Fibroblast of skin of scalp (primary cell): ENCODE results near the gene DLK2. TPM values are rescaled to one million over a fixed set of nuclear protein-coding genes. Genes with fewer than 3 reads are reported as not detected.
A peak's percentile ranks its signal among the peaks of the same experiment; 100 is the strongest.
"Not testable (repeated sequence)": the region's sequence is repeated elsewhere in the genome, so short reads cannot be mapped to it uniquely, and the experiment has no call there.

Experiments used
- DNase-seq: peaks from one replicate; pipeline ENCODE4 v3.0.0-alpha.2; 2013
- polyA plus RNA-seq, 2 experiments: library from polyadenylated mRNA; unstranded; fragments of 120-200 nt; gene quantifications; one replicate each; pipeline ENCODE4 v1.2.1, GENCODE V29; 2013; ENCODE audit not compliant: insufficient read length in 2 of 2

Gene DLK2, protein sequence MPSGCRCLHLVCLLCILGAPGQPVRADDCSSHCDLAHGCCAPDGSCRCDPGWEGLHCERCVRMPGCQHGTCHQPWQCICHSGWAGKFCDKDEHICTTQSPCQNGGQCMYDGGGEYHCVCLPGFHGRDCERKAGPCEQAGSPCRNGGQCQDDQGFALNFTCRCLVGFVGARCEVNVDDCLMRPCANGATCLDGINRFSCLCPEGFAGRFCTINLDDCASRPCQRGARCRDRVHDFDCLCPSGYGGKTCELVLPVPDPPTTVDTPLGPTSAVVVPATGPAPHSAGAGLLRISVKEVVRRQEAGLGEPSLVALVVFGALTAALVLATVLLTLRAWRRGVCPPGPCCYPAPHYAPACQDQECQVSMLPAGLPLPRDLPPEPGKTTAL
- polyA plus RNA-seq (2013, experiment 1 of 2; ENCODE audit: insufficient read length): 0.87 TPM
- 0.71 TPM for polyA plus RNA-seq (2013, experiment 2 of 2; ENCODE audit: insufficient read length)

GRCh38 chr6:43455531-43456428 lies at the start of gene DLK2:
Gene DLK2, minus strand, starts transcription at chr6:43455548. Its CDS starts 723 bp downstream, at chr6:43454825.
- DNase-seq: no peak

GRCh38 chr6:43503443-43503842 lies 48.1 kb upstream of the DLK2 start:
- no peak for DNase-seq

DNA sequence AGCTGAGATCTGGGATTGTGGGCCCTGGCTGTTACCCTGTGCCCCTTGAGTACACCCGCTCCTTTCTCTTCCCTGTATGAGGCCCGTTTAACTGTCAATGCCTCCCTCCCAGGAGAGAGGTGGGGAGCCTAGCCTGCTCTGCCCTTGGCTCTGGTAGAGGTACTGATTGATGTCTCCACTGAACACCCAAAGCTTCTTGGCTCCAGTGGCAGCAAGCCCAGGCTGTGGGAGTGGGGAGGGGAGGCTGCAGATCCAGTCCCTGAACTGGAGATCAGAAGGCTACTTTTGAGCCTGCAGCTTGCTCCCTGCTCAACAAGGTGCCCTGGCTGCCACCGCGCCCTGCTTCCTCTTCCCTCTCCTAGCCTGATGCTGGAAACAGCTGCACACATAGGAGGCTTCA lies 47.3 kb upstream of the DLK2 start:
- DNase-seq: no peak

DNA sequence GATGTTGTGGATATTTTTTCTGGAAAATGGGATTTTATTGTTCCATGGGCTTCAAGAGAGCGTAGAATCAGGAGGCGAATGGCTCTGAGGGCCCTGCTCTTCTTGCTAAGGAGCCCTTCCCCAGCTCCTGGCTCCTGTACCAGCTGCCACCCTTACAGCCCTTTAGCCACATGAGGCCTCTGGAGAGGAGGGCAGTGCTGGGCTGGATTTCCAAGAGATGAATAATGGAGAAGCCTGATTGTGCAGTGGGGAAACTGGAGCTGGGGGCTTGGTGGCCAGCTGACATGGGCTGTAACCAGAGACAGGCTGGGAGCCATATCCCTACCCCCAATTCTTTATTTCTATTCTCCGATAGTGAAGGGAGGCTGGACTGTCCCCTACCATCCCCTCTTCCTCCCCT lies 45.6 kb upstream of the DLK2 start:
- DNase-seq: no peak

DNA sequence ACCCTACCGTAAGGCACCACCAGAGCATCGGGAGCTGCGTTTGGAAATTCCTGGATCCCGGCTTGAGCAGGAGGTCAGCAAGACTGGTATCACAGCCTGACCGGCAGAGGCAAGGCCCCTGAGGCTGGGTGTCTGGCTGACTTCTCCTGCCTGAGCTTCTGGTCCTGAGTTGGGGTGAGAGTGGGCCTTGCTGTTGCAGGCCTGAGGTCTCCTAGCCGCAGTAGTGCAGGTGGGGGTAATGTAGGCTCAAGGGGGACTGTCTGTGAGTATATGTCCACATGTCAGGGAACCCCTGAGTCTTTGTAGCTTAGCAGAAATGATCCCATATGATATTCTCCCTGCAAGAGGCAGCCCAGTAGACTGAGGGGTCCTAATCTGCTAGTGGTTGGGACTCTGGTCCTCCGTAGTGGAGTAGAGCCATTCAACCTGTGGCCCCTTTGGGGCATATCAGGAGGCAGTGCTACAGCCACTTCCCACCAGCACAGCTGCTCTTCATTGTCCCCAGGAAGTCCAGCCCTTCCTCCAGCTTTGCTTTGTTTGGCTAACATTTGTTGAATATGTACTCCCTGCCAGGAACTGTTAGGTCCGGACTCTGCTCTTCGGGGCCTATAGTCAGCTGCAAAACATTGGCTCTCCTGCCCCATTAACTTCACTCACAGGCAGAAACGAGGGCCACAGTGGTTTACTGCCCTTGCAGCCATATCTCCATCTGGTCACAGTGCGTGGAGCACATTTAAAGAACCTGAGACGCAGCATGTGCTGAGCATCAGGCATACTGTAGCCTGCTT lies 43.9 kb upstream of the DLK2 start:
- no peak for DNase-seq

GRCh38 chr6:43498291-43498690 lies 42.9 kb upstream of the DLK2 start:
- DNase-seq: not testable (repeated sequence)

DNA sequence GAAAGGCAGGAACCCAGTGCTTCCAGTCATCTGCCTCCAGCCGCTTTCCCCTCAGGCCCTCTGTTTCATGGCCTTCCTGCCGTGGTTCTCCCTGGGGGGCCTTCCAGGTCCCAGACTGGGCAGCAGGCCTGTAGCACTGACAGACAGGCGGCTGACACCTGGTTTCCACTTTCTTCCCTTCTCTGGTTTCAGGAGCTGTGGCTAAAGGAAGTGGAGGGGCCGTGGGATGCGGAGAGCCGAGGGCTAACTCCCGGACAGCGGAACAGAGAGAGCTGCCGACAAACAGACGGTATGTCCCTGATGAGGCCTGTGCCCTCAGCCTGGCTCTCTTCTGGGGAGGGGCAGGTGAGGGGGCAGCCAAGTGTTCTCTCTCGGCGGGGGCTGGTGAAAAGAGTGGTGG lies 42.3 kb upstream of the DLK2 start:
- no peak for DNase-seq

DNA sequence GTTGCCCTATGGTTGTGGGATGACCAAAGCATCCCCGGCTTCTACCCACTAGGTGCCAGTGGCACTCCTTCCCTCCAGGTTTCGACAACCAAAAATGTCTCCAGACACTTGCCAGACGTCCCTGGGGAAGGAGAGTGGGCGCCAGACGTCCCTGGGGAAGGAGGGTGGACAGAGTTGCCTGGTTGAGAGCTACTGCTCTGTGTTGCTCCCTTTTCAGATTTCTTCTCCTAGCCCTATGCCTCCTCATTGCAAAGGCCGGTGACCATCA lies 41.7 kb upstream of the DLK2 start:
- no peak for DNase-seq

DNA sequence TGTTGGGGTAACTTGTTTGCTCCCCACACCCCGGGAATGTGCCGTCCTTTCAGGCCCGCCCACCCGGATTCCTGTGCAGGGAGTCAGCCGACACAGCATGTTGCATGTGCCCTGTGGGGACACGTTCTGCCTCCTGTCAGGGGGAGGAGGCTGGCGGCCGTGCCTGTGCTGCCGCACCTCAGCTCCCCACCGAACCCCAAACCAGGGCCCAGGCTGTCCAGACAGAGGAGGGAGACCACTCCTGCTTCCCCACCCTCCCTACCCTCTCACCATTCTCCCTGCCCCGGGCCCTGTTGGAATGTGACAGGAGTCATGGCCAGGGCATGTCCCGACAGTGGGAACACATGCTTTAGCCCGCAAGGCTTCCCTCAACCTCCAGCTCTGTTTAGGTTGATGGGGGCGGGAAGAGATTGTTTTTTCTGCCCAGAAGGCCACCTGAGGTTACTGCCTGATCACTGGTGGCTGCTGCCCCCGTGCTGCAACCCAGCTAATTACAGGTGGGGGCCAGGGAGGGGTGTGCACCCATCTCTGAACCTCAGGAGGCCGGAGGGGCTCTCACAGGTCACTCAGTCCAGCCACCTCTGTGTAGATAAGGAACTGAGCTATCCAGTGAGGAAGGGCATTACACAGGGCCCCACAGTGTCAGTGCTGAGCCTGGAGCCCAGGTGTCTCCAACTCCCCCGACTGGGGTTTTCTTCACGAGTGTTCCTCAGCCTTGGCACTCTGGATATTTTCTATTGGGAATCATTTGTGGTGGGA lies 41.2 kb upstream of the DLK2 start:
- peak; percentile 53 for DNase-seq

DNA sequence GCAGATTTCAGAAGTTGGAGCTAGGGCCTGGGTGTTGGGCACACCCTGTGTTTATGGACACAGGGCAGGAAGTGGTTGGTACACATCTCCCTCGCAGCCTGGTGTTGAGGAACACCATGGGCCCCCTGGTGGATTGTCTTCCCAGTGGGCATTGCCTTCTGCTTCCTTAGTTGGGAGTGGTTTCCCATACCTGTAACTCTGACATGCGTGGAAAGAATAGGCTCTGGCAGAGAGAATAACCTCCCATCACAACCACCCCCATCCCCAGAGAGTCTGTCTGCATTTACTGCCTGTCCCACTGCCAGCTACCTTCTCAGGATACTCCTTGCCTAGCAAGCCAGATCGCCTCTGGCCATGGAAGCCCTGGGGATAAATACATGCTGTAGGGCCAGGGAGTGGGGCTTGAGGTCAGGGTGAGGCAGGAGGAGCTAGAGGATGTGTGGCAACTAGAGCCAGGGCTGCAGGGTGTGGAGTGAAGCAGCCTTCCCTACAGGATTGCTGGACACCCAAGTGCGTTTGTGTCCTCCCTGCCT lies 40.1 kb upstream of the DLK2 start:
- DNase-seq: no peak

- DNase-seq: no peak
Observed at GRCh38 chr6:43494766-43495165, 39.4 kb upstream of the DLK2 start.

- DNase-seq: no peak
Observed at GRCh38 chr6:43494321-43494720, 39.0 kb upstream of the DLK2 start.

- no peak for DNase-seq
Observed at GRCh38 chr6:43493833-43494232, 38.5 kb upstream of the DLK2 start.

- DNase-seq: no peak
Observed at GRCh38 chr6:43493230-43493629, 37.9 kb upstream of the DLK2 start.

DNA sequence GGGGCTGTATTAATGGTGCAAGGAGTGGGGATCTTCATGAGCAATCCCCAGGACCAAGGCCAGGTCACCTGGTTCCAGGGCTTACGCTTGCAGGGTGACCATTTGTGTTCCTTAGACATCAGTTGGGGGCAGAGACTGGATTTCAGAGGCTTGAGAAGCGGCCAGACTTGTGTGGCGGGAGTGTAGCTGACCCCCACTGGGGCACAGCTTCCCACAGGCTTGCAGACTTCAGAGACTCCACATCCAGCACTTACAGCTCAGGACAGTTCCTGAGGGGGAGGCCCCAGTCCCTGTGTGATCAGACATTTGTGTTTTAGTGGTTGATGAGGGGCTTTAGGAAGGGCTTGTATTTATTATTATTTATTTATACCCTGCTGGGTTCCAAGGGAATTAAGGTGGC lies 37.3 kb upstream of the DLK2 start:
- no peak for DNase-seq

DNA sequence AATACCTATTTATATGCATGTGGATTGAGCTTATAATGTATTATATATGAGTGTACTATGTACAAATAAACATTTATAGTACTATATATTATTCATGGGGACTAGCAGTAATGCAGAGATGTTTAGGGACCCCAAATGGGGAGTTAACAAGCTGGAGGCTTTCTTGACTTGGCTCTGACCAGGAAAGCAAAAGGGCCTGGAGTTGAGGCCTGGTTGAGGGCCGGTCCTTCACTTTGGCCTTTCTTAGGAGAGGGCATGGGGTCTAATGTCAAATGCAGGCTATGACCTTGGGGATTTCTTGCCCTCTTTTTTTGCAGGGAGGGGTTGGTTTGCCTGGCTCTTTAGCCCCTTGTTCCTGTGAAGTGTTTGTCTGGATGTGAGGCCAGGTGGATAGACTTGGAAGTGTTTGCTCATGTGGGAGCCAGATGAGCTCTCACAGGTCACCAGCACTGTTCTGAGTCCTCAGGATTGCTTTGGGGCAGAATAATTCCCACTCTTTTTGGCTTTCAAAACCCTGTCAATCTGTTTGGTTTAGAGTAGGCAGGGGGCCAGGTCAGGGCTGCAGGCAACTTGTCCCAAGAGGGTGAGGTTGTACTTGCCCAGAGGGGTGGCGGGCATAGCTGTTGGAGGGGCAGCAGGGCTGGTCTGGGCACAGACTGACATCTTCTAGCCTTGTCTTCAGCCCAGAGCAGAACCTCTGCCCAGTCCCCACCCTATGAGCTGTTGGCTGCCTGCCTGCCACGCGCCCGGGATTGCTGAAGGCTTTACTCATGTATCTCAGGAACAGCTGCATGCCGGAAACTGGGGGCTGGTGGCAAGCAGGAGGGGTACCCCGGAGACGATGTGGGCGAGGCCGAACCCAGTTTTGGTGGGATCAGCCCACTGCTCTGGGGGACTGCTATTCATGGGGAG lies 36.7 kb upstream of the DLK2 start:
- peak; percentile 75 for DNase-seq

DNA sequence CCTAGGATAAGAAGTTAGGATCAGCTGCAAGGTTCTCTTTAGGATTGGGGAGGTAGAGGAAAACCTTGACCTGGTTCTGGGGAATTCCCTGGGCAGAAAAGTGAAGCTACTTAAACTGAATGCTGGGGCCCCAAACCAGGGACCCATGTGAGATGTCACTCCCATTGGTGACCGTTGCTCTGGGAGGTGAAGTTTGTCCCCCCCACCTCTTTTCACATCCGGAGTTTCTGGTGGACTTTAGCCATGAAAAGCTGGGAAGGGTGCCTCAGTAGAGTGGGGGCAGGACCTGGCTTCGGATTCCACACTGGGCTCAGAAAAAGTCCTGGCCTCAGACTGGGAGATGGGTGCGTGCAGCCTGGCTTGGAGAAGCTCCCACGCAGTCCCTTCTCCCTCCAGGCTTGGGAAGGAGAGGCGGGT lies 35.2 kb upstream of the DLK2 start:
- DNase-seq: no peak

DNA sequence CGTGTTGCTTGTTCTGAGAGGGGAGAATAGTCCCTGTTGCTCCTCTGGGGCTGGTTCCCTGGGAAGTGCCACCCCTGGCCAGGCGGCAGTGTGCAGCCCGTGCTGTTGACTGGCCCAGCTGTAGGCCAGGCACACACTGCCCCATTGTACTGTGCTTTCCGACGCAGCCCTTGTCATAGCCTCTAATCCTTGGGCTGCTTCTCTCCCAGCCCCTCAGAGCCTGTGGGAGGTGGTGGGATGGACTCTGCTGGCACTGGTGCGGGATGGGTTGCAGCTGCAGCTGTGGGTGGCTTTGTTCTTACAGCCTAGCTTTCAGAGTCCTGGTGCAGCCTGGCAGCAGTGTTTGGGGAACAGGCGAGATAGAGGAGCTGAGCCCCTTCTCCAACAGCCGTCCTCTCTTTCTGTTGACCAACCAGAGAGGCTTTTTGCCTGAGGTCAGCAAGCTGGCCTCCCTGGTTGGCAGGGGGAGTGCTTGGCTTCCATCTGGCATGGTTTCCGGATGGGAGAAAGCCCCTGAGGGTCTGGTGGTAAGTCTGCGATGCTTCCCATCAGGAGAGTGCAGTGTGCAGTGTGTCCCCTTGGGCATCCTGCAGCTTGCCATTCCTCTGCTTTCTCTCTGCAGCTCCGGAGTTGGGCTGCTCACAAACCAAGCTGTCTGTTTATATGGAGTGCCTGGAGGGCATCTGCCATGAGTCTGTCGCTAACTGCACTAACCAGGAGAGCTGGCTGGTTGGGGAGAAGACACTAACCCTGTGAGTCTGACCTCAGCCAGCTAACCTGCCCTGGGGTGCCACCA lies 34.1 kb upstream of the DLK2 start:
- no peak for DNase-seq

DNA sequence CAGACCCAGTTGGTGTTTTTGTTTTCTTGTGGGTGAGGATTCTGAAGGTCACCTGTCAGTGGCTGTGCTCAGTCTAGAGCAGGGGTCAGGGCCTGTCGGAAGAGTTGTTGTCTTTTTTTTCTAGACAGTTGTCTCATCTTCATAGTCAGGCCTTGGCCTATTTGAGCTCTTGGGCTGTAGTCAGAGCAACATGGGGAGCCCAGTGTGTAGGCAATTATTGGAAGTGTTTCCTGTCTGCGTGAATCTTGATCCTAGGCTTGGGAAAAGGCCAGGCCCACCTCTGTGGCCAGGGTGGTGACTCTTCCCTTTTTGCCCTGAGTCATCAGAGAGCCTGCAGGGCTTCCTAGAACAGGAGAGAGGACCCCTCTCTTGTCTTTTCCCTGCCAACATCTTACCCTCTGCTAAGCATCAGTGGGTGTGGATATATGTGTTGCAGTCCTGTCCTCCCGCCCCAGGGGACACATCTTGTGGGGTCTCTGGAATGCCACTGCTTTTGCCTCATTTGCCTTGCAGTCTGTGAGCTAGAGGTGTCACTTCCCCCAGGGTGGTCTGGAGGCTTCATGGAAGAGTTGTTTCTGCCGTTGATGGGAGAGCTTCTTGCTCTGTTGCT lies 33.4 kb upstream of the DLK2 start:
- peak; percentile 26 for DNase-seq
